ENCODE measurements around the gene ASB2. TPM values are rescaled to one million over a fixed set of nuclear protein-coding genes. Genes with fewer than 3 reads are reported as not detected.
A peak's percentile ranks its signal among the peaks of the same experiment; 100 is the strongest.

The ASB2 gene
- polyA plus RNA-seq, 3 donors, result 0.25 to 2.5 (median 1.4) TPM

GRCh38 chr14:93952829-93953228, 23.5 kb downstream of the ASB2 start:
- no peak for TF ChIP-seq CTCF (IDR thresholded peaks at IDR 0.05)
- Histone ChIP-seq H3K9me3 (replicated peaks in 1 of 2; ENCODE audit: control insufficient read depth in 1 of 2, insufficient read depth in 1 of 2, low read length in 2 of 2) (no peaks in the 10 kb centered on the region), H4K20me1 (ENCODE audit: insufficient read depth, low read length) (no peaks in the 10 kb centered on the region), H3K4me2 (replicated peaks; ENCODE audit: extremely low read depth, low read length, poor library complexity, severe bottlenecking) (no peak overlapping the region), H3K36me3 (replicated peaks in 1 of 2; ENCODE audit: control insufficient read depth in 1 of 2, insufficient read depth in 2 of 2, low read length in 2 of 2) (no peaks in the 10 kb centered on the region), H2AFZ (ENCODE audit: insufficient read depth, low read depth, low read length, poor library complexity, severe bottlenecking) (no peak overlapping the region), H3K4me1 (ENCODE audit: control insufficient read depth in 1 of 2, insufficient read depth in 2 of 2, low read length in 2 of 2) (peaks cover 50 to 51% of the 10 kb centered on the region in 2 donors), H3K27me3 (ENCODE audit: control insufficient read depth in 2 of 2, insufficient read depth in 2 of 2, low read length in 2 of 2) (no peaks in the 10 kb centered on the region), H3K79me2 (ENCODE audit: insufficient read depth, low read length) (no peaks in the 10 kb centered on the region), H3K4me3 (replicated peaks in 1 of 3; ENCODE audit: low read depth in 2 of 3, low read length in 3 of 3) (no peak overlapping the region), H3K27ac (ENCODE audit: low read depth in 1 of 2, low read length in 2 of 2) (no peak overlapping the region), H3K9ac (ENCODE audit: insufficient read depth, low read length, poor library complexity, severe bottlenecking) (no peak overlapping the region)
- H3K4me3 Mint-ChIP-seq, result no peak overlapping the region
- peaks cover 0 to 4% (median 0%) of the 10 kb centered on the region in 3 donors for H3K27me3 Mint-ChIP-seq (ENCODE audit: low read depth in 3 of 3)
- peaks cover 10 to 15% of the 10 kb centered on the region in 2 donors for H3K36me3 Mint-ChIP-seq
- intact Hi-C loops (cut with micrococcal nuclease), result no loop called here
- peaks cover 0 to 3% (median 0%) of the 10 kb centered on the region in 7 donors for H3K9me3 Mint-ChIP-seq
- WGBS (ENCODE audit: insufficient coverage), result 70% methylated on average over 2 of the region's 3 CpGs
- peaks cover 56% of the 10 kb centered on the region for H3K4me1 Mint-ChIP-seq
- DNase-seq, result no peak
- peak overlapping the region in 1 of 7 donors; percentile 57 for H3K27ac Mint-ChIP-seq

GRCh38 chr14:93951635-93952540, 24.5 kb downstream of the ASB2 start:
- 76% methylated on average over 4 of the region's 7 CpGs for WGBS (ENCODE audit: insufficient coverage)
- no peak for TF ChIP-seq CTCF (IDR thresholded peaks at IDR 0.05)
- Histone ChIP-seq H3K79me2 (ENCODE audit: insufficient read depth, low read length) (no peaks in the 10 kb centered on the region), H3K4me2 (replicated peaks; ENCODE audit: extremely low read depth, low read length, poor library complexity, severe bottlenecking) (no peak overlapping the region), H3K27ac (ENCODE audit: low read depth in 1 of 2, low read length in 2 of 2) (no peak overlapping the region), H4K20me1 (ENCODE audit: insufficient read depth, low read length) (no peaks in the 10 kb centered on the region), H3K9ac (ENCODE audit: insufficient read depth, low read length, poor library complexity, severe bottlenecking) (no peak overlapping the region), H3K9me3 (replicated peaks in 1 of 2; ENCODE audit: control insufficient read depth in 1 of 2, insufficient read depth in 1 of 2, low read length in 2 of 2) (no peaks in the 10 kb centered on the region), H3K4me1 (ENCODE audit: control insufficient read depth in 1 of 2, insufficient read depth in 2 of 2, low read length in 2 of 2) (peaks cover 40 to 42% of the 10 kb centered on the region in 2 donors), H2AFZ (ENCODE audit: insufficient read depth, low read depth, low read length, poor library complexity, severe bottlenecking) (no peak overlapping the region), H3K4me3 (replicated peaks in 1 of 3; ENCODE audit: low read depth in 2 of 3, low read length in 3 of 3) (no peak overlapping the region), H3K27me3 (ENCODE audit: control insufficient read depth in 2 of 2, insufficient read depth in 2 of 2, low read length in 2 of 2) (no peaks in the 10 kb centered on the region), H3K36me3 (replicated peaks in 1 of 2; ENCODE audit: control insufficient read depth in 1 of 2, insufficient read depth in 2 of 2, low read length in 2 of 2) (no peaks in the 10 kb centered on the region)
- Mint-ChIP-seq H3K27me3 (ENCODE audit: low read depth in 3 of 3) (peaks cover 0 to 5% (median 0%) of the 10 kb centered on the region in 3 donors), H3K36me3 (peaks cover 12 to 14% of the 10 kb centered on the region in 2 donors), H3K4me1 (peaks cover 48% of the 10 kb centered on the region), H3K9me3 (peaks cover 0 to 3% (median 0%) of the 10 kb centered on the region in 7 donors), H3K27ac (peak overlapping the region in 4 of 7 donors; percentile 18 to 58 (median 40)), H3K4me3 (no peak overlapping the region)
- DNase-seq, result peak in 1 of 3 donors; percentile 30
- intact Hi-C loops (cut with micrococcal nuclease), result no loop called here
